GM23338 (cell line): ENCODE measurements around the gene MAGEH1.

ENCODE experiments used
- CREB1 ChIP-seq: fragments of 250-450 bp; sonication (Bioruptor Pico); IDR thresholded peaks from 2 replicates; pipeline ENCODE4 v1.5.0; 2020; ENCODE audit warnings: low read depth, mild to moderate bottlenecking, moderate library complexity
- CTCF ChIP-seq, 2 experiments: fragments of 200-600 bp in 1 of 2; sonication (generic) in 1 of 2; conservative IDR thresholded peaks; 2 replicates each; pipeline versions ENCODE4 v1.5.1 to v1.6.1; 2016 to 2017; ENCODE audit warnings: antibody characterized with exemption in 2 of 2, low read depth in 2 of 2, mild to moderate bottlenecking in 2 of 2, moderate library complexity in 1 of 2
- ETS1 ChIP-seq: IDR thresholded peaks from 2 replicates; pipeline ENCODE4 v1.6.1; 2016; ENCODE audit warnings: antibody characterized with exemption
- EZH2 ChIP-seq: fragments of 200-600 bp; sonication (generic); IDR thresholded peaks from one replicate; pipeline ENCODE4 v1.8.0; 2017; ENCODE audit warnings: antibody characterized with exemption, mild to moderate bottlenecking, low read depth; ENCODE audit not compliant: unreplicated experiment
- EZH2phosphoT487 ChIP-seq: fragments of 200-600 bp; sonication (generic); IDR thresholded peaks from one replicate; pipeline ENCODE4 v1.8.1; 2018; ENCODE audit warnings: antibody characterized with exemption; ENCODE audit not compliant: unreplicated experiment
- JUNB ChIP-seq: IDR thresholded peaks from one replicate; pipeline ENCODE4 v1.6.1; 2016; ENCODE audit warnings: antibody characterized with exemption; ENCODE audit not compliant: unreplicated experiment
- NANOG ChIP-seq: IDR thresholded peaks from 2 replicates; pipeline ENCODE4 v1.6.1; 2016; ENCODE audit warnings: antibody characterized with exemption, borderline replicate concordance
- POLR2AphosphoS5 ChIP-seq: IDR thresholded peaks from 2 replicates; pipeline ENCODE4 v1.6.1; 2016; ENCODE audit warnings: antibody characterized with exemption, low read depth
- REST ChIP-seq: IDR thresholded peaks from one replicate; pipeline ENCODE4 v1.6.1; 2018; ENCODE audit warnings: antibody characterized with exemption; ENCODE audit not compliant: unreplicated experiment
- STAT1 ChIP-seq: IDR thresholded peaks from one replicate; pipeline ENCODE4 v1.6.1; 2016; ENCODE audit warnings: antibody characterized with exemption; ENCODE audit not compliant: unreplicated experiment
- ZNF114 ChIP-seq: fragments of 250-450 bp; sonication (Bioruptor Pico); IDR thresholded peaks from 2 replicates; pipeline ENCODE4 v1.5.0; 2020; ENCODE audit warnings: mild to moderate bottlenecking, moderate library complexity
- ZNF331 ChIP-seq: fragments of 250-450 bp; sonication (Bioruptor Pico); IDR thresholded peaks from 2 replicates; pipeline ENCODE4 v1.5.0; 2020; ENCODE audit warnings: low read depth, mild to moderate bottlenecking, moderate library complexity
- ZNF462 ChIP-seq: fragments of 250-450 bp; sonication (Bioruptor Pico); IDR thresholded peaks from 2 replicates; pipeline ENCODE4 v1.5.0; 2020; ENCODE audit warnings: mild to moderate bottlenecking, moderate library complexity

- TF ChIP-seq CTCF (conservative IDR thresholded peaks at IDR 0.05; ENCODE audit: low read depth in 2 of 2) (no peak), POLR2AphosphoS5 (no peak), JUNB (no peak), REST (no peak), EZH2 (no peak), ZNF114 (no peak), ETS1 (no peak), EZH2phosphoT487 (no peak), ZNF462 (CRISPR knock-in tag) (no peak), STAT1 (no peak), CREB1 (CRISPR knock-in tag) (no peak), NANOG (no peak), ZNF331 (no peak)
Observed at GRCh38 chrX:55490974-55491373, 39.0 kb downstream of the MAGEH1 start.
